K562 (cell line): ENCODE results near the gene TSPAN1. TPM values are rescaled to one million over a fixed set of nuclear protein-coding genes. Genes with fewer than 3 reads are reported as not detected.
A peak's percentile ranks its signal among the peaks of the same experiment; 100 is the strongest.

Experiments used
- CHD4 ChIP-seq: fragments of 200-600 bp; sonication (generic); IDR thresholded peaks from 3 replicates; pipeline ENCODE4 v1.6.1; 2012; ENCODE audit warnings: low read depth, mild to moderate bottlenecking, mixed read lengths, low read length, inconsistent platforms; ENCODE audit not compliant: insufficient read depth, insufficient replicate concordance, poor library complexity, severe bottlenecking
- CHD7 ChIP-seq: fragments of 200-600 bp; sonication (generic); IDR thresholded peaks from one replicate; pipeline ENCODE4 v1.6.1; 2012; ENCODE audit warnings: mild to moderate bottlenecking, low read depth, low read length, inconsistent platforms
- POLR2G ChIP-seq: fragments of 200-400 bp; formaldehyde crosslinking; IDR thresholded peaks from 2 replicates; pipeline ENCODE4 v1.6.1; 2017; ENCODE audit warnings: low read depth, mild to moderate bottlenecking, antibody characterized with exemption, low read length, moderate library complexity
- SAP30 ChIP-seq: fragments of 200-600 bp; sonication (generic); IDR thresholded peaks from 2 replicates; pipeline ENCODE4 v1.6.1; 2012; ENCODE audit warnings: borderline replicate concordance, low read depth, mild to moderate bottlenecking, moderate library complexity, low read length, control low read depth, inconsistent platforms; ENCODE audit not compliant: insufficient read depth, poor library complexity, severe bottlenecking
- SREBF2 ChIP-seq: sonication (generic); formaldehyde crosslinking; IDR thresholded peaks from 2 replicates; pipeline ENCODE4 v1.4.0; 2020; ENCODE audit warnings: mild to moderate bottlenecking, missing genetic modification reagents
- ZBTB1 ChIP-seq: sonication (generic); formaldehyde crosslinking; IDR thresholded peaks from 2 replicates; pipeline ENCODE4 v1.8.1; 2023; ENCODE audit warnings: missing genetic modification reagents, low read depth, mild to moderate bottlenecking, borderline replicate concordance
- polyA plus RNA-seq, 8 experiments: library from polyadenylated mRNA; depleted of rRNA in 4 of 8; stranded (reverse) in 5 of 8; unstranded in 3 of 8; fragments of >200 nt; fragmentation: Nextera tagmentation in 2 of 8; fragmentation: Illumina TruSeq in 1 of 8; extraction: Ambion mirVana in 2 of 8; extraction: Trizol in 1 of 8; gene quantifications; 2 replicates each; pipeline versions ENCODE4 v1.2.1 to v1.2.3, GENCODE V29; 2011 to 2014; ENCODE audit warnings: inconsistent platforms in 1 of 8, missing spikeins in 1 of 8
- total RNA-seq, 7 experiments: library from RNA; depleted of rRNA in 6 of 7; stranded (reverse); fragments of >200 nt in 6 of 7; fragmentation: Illumina TruSeq in 2 of 7; extraction: Trizol in 2 of 7; gene quantifications; 2 replicates each; pipeline versions ENCODE4 v1.2.1 to v1.2.3, GENCODE V29; 2011 to 2021; ENCODE audit warnings: low replicate concordance in 1 of 7
- TF ChIP-seq, protein P1 (sequence below): fragments of 250-450 bp; sonication (Bioruptor Pico); IDR thresholded peaks from 2 replicates; pipeline ENCODE4 v1.8.0; 2021; ENCODE audit warnings: borderline replicate concordance, mild to moderate bottlenecking, moderate library complexity; ENCODE audit not compliant: poor library complexity, severe bottlenecking
- TF ChIP-seq, protein P2 (sequence below), 2 experiments: fragments of 450-650 bp; IDR thresholded peaks; 2 replicates each; pipeline ENCODE4 v1.6.1; 2018; ENCODE audit warnings: mild to moderate bottlenecking in 2 of 2, low read depth in 1 of 2; ENCODE audit not compliant: partially characterized antibody in 2 of 2

TSPAN1 gene
- total and polyA plus RNA-seq, 9 of the 15 experiments (the other 6 are each of a cell fraction or from before 2014, with no cell fraction given), result 0.58 TPM; not detected in 8

GRCh38 chr1:46131712-46132528 lies 43.0 kb upstream of the TSPAN1 start (continued):
- TF ChIP-seq, protein P1, sequence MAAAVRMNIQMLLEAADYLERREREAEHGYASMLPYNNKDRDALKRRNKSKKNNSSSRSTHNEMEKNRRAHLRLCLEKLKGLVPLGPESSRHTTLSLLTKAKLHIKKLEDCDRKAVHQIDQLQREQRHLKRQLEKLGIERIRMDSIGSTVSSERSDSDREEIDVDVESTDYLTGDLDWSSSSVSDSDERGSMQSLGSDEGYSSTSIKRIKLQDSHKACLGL (CRISPR knock-in tag), result no peak
- 0 out of 2 replicates have a peak, but pooled peaks have one; percentile 15 for TF ChIP-seq ZBTB1 (CRISPR knock-in tag)
- TF ChIP-seq SREBF2 (CRISPR knock-in tag), result no peak; the same call in 1 of the 2 replicates
- TF ChIP-seq, protein P2, sequence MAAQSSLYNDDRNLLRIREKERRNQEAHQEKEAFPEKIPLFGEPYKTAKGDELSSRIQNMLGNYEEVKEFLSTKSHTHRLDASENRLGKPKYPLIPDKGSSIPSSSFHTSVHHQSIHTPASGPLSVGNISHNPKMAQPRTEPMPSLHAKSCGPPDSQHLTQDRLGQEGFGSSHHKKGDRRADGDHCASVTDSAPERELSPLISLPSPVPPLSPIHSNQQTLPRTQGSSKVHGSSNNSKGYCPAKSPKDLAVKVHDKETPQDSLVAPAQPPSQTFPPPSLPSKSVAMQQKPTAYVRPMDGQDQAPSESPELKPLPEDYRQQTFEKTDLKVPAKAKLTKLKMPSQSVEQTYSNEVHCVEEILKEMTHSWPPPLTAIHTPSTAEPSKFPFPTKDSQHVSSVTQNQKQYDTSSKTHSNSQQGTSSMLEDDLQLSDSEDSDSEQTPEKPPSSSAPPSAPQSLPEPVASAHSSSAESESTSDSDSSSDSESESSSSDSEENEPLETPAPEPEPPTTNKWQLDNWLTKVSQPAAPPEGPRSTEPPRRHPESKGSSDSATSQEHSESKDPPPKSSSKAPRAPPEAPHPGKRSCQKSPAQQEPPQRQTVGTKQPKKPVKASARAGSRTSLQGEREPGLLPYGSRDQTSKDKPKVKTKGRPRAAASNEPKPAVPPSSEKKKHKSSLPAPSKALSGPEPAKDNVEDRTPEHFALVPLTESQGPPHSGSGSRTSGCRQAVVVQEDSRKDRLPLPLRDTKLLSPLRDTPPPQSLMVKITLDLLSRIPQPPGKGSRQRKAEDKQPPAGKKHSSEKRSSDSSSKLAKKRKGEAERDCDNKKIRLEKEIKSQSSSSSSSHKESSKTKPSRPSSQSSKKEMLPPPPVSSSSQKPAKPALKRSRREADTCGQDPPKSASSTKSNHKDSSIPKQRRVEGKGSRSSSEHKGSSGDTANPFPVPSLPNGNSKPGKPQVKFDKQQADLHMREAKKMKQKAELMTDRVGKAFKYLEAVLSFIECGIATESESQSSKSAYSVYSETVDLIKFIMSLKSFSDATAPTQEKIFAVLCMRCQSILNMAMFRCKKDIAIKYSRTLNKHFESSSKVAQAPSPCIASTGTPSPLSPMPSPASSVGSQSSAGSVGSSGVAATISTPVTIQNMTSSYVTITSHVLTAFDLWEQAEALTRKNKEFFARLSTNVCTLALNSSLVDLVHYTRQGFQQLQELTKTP (IDR thresholded peaks at IDR 0.05; ENCODE audit: low read depth in 1 of 2, partially characterized antibody in 2 of 2), result no peak
- TF ChIP-seq CHD4, result peak; percentile 18
- no peak for TF ChIP-seq POLR2G
- TF ChIP-seq SAP30, result peak; percentile 60
- no peak for TF ChIP-seq CHD7
